Heart left ventricle (tissue), 16 donors: Measurements from ENCODE around the gene BICC1. TPM values are rescaled to one million over a fixed set of nuclear protein-coding genes. Genes with fewer than 3 reads are reported as not detected.
A peak's percentile ranks its signal among the peaks of the same experiment; 100 is the strongest.

ENCODE experiments used
- ATAC-seq, 4 donors: fragments of 200-7000 bp; cut with Tn5 transposase; one replicate each; pipeline ENCODE4 v1.9.1; 2020 to 2022; ENCODE audit warnings: moderate library complexity in 4 of 4, mild to moderate bottlenecking in 3 of 4, moderate number of reproducible peaks in 1 of 4
- DNase-seq, 5 donors: peaks; one replicate each; pipeline ENCODE4 v3.0.0-alpha.2; 2020
- H3K27ac ChIP-seq, 12 donors: fragments of 200-600 bp; sonication (generic) in 4 of 12; one replicate each; pipeline versions ENCODE4 v1.5.0 to v1.8.0; 2016 to 2022; ENCODE audit warnings: mild to moderate bottlenecking in 2 of 12
- H3K27me3 ChIP-seq, 9 donors: fragments of 200-600 bp; sonication (generic) in 2 of 9; one replicate each; pipeline versions ENCODE4 v1.5.1 to v1.8.0; 2016 to 2022; ENCODE audit warnings: mild to moderate bottlenecking in 3 of 9
- H3K36me3 ChIP-seq, 9 donors: fragments of 200-600 bp; sonication (generic) in 2 of 9; one replicate each; pipeline versions ENCODE4 v1.5.0 to v1.8.0; 2018 to 2022; ENCODE audit warnings: mild to moderate bottlenecking in 2 of 9
- H3K4me1 ChIP-seq, 12 donors: fragments of 200-600 bp; sonication (generic) in 4 of 12; one replicate each; pipeline versions ENCODE4 v1.5.0 to v1.8.0; 2016 to 2022; ENCODE audit warnings: mild to moderate bottlenecking in 3 of 12
- H3K4me3 ChIP-seq, 12 donors: fragments of 200-600 bp; sonication (generic) in 4 of 12; one replicate each; pipeline versions ENCODE4 v1.5.0 to v1.8.0; 2017 to 2022; ENCODE audit warnings: mild to moderate bottlenecking in 9 of 12, moderate library complexity in 4 of 12
- H3K9me3 ChIP-seq, 12 donors: fragments of 200-600 bp; sonication (generic) in 4 of 12; one replicate each; pipeline versions ENCODE4 v1.5.0 to v1.8.0; 2016 to 2022; ENCODE audit warnings: mild to moderate bottlenecking in 1 of 12
- CTCF ChIP-seq, 12 donors: fragments of 200-600 bp; sonication (generic) in 4 of 12; IDR thresholded peaks; one replicate each; pipeline versions ENCODE4 v1.5.0 to v1.8.0; 2018 to 2022; ENCODE audit warnings: antibody characterized with exemption in 12 of 12, mild to moderate bottlenecking in 5 of 12
- POLR2A ChIP-seq, 2 donors: fragments of 450-650 bp; IDR thresholded peaks; one replicate each; pipeline ENCODE4 v1.6.1; 2017; ENCODE audit warnings: antibody characterized with exemption in 2 of 2, mild to moderate bottlenecking in 2 of 2, moderate library complexity in 2 of 2
- WGBS, 4 donors: extraction: QIAGEN DNeasy Blood & Tissue Kit in 2 of 4; methylation state at CpG; one replicate each; pipeline versions ENCODE4 v1.1.5 to v1.1.7; 2013 to 2018; 5-methylcytosine and 5-hydroxymethylcytosine counted together
- intact Hi-C, 10 donors: fragments of 100-400 bp; cut with DNase I; formaldehyde crosslinking; loops; one replicate each; pipeline versions ENCODE4 v1.11.1 to v1.14.2; 2022
- polyA plus RNA-seq, 2 donors: library from polyadenylated mRNA; stranded (reverse); fragments of 200-250 nt; gene quantifications; one replicate each; pipeline ENCODE4 v1.2.3, GENCODE V29; 2013
- total RNA-seq, 9 donors: library from RNA; depleted of rRNA in 2 of 9; stranded (reverse); fragments of >200 nt in 2 of 9; fragmentation: NEBNext Ultra II Directional in 3 of 9; extraction: Animal tissue kit (Norgen Biotek cat#: 25700) in 3 of 9; gene quantifications; one replicate each; pipeline versions ENCODE4 v1.1.0 to v1.2.4, GENCODE V29; 2016 to 2023
- donor health status: ischemic (EF 13 %, LVEDD 7.1; RV severe dilation, severe dysfunction).
- donor health status: healthy with polysubstance abuse.
- donor health status: DM: no; HTN: yes; CAD: no.
- donor health status: DM: no; HTN: no; CAD: no.
- donor health status: ischemic (EF 25% LVEDD 6.9; RV normal size, moderate dysfunction).
- donor health status: ischemic (EF 25% LVEDD 5.7; RV mildly dilated, moderate dysfunction).
- donor health status: healthy.
- donor health status: DM: yes; HTN: yes; CAD: no.
- donor health status: ischemic (EF 35%, LVEDD 5.7; RV mildly dilated, moderate dysfunction).
- donor health status: nonischemic (EF 11% LVEDD 7.7; RV severe dilation, severe dysfunction).
- donor health status: DM: yes; HTN: yes; CAD: no.
- donor health status: PGD.
- donor health status: ischemic (EF 29% LVEDD 5.4; RV normal size, mild dysfunction).
- donor health status: nonischemic (EF 23%, LVEDD 6.1; RV moderate dilation, normal function).

Gene BICC1
- total and polyA plus RNA-seq, 11 donors = 1.6 to 18.7 (median 4.8) TPM

DNA sequence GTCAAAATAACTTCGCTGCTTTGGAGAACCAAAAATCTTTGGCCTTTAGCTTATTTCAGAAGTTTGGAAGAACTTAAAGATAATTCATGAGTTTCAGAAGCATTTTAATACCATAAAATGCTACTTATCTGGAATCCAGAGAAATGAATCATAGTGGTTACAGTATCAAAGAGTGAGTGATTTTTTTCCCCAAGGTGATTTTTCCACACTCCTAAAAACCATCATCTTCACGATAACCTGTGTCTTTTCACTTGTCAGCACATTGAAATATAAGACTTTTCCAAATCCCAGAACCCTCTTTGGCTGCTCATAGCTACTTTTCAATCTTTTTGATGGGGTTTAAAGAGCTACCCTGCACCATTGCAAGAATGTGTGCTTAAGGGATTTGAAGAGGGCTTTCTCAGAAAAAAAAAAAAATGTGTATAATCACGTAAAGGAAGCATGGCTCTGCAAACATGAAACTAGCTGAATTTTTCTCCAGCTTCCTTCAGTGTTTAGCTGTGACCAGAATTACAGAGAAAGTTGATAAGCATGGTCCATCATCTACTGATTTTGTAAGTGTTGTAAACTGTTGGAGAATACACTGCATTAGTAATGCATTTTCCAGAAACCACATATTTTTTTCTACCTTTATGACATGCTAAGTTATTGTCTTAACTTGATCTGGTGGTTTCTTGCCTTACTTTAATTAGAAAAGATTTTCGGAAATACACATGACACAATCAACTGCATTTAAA is 134.9 kb downstream of the BICC1 start:
- no peaks in the 10 kb centered on the region for H3K27me3 ChIP-seq
- H3K4me1 ChIP-seq = peaks cover 0 to 48% (median 5%) of the 10 kb centered on the region in 12 donors
- WGBS, 4 donors = 65 to 77% (median 75%) methylated on average over 4 of the region's 4 CpGs
- ATAC-seq (no peak), DNase-seq (no peak)
- intact Hi-C loops = loop anchor here in 3 of 10 donors (10.0 kb wide), 3 partner anchors 113 to 127 kb away; no protein-coding TSS in a partner anchor
- TF ChIP-seq POLR2A (IDR thresholded peaks at IDR 0.05) (no peak), CTCF (IDR thresholded peaks at IDR 0.05) (no peak)
- no peaks in the 10 kb centered on the region for H3K9me3 ChIP-seq
- no peak overlapping the region for H3K4me3 ChIP-seq
- H3K27ac ChIP-seq = no peak overlapping the region
- H3K36me3 ChIP-seq = no peaks in the 10 kb centered on the region

GRCh38 chr10:58648131-58648530 is 135.5 kb downstream of the BICC1 start:
- WGBS, 4 donors = 48 to 67% (median 51%) methylated on average over 3 of the region's 3 CpGs

GRCh38 chr10:58651040-58651439 is 138.4 kb downstream of the BICC1 start:
- Histone ChIP-seq H3K27ac (peak overlapping the region in 3 of 12 donors; percentile 19 to 45 (median 21)), H3K9me3 (no peaks in the 10 kb centered on the region), H3K4me1 (peaks cover 0 to 42% (median 4%) of the 10 kb centered on the region in 12 donors), H3K4me3 (no peak overlapping the region), H3K36me3 (no peaks in the 10 kb centered on the region), H3K27me3 (no peaks in the 10 kb centered on the region)
- ATAC-seq (peak in 3 of 4 donors; percentile 49 to 80 (median 60)), DNase-seq (peak in 4 of 5 donors; percentile 19 to 34 (median 30))
- TF ChIP-seq POLR2A (IDR thresholded peaks at IDR 0.05) (no peak), CTCF (IDR thresholded peaks at IDR 0.05) (no peak)
- intact Hi-C loops = no loop called here
- WGBS, 4 donors = 1 to 10% (median 6%) methylated on average over 5 of the region's 5 CpGs

More at GRCh38 chr10:58648131-58648530, 135.5 kb downstream of the BICC1 start:
- DNase-seq (no peak), ATAC-seq (no peak)
- Histone ChIP-seq H3K27ac (peak overlapping the region in 1 of 12 donors; percentile 9), H3K4me1 (peaks cover 0 to 47% (median 5%) of the 10 kb centered on the region in 12 donors), H3K36me3 (no peaks in the 10 kb centered on the region), H3K27me3 (no peaks in the 10 kb centered on the region), H3K4me3 (no peak overlapping the region), H3K9me3 (no peaks in the 10 kb centered on the region)
- intact Hi-C loops = loop anchor here in 3 of 10 donors (10.0 kb wide), 3 partner anchors 113 to 127 kb away; no protein-coding TSS in a partner anchor
- TF ChIP-seq CTCF (IDR thresholded peaks at IDR 0.05) = no peak
- TF ChIP-seq POLR2A (IDR thresholded peaks at IDR 0.05) = no peak

DNA sequence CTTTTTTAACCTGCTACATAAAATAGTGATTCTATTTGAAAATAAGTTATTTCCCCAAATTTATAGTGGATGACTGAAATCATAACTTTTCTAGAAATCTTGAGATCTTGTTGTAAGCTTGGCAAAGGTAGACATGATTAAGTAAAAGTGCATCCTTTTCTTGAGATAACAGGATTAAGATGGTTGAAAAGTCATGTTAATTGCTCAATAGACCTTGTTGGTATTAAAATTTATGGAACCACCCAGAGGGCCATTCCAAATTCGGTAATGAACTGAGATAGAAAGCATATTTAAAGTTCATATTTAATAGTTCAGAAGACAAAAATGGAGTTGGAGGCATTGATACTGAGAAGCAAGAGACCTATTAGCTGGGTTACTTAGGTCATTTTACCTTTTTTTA is 139.1 kb downstream of the BICC1 start:
- H3K4me1 ChIP-seq = peaks cover 0 to 35% (median 3%) of the 10 kb centered on the region in 12 donors
- ATAC-seq (no peak), DNase-seq (no peak)
- H3K27ac ChIP-seq = peak overlapping the region in 1 of 12 donors; percentile 8
- no peaks in the 10 kb centered on the region for H3K36me3 ChIP-seq
- no peaks in the 10 kb centered on the region for H3K27me3 ChIP-seq
- intact Hi-C loops = no loop called here
- WGBS, 4 donors = 68 to 79% (median 76%) methylated on average over 1 of the region's 1 CpG
- TF ChIP-seq POLR2A (IDR thresholded peaks at IDR 0.05) (no peak), CTCF (IDR thresholded peaks at IDR 0.05) (no peak)
- no peaks in the 10 kb centered on the region for H3K9me3 ChIP-seq
- H3K4me3 ChIP-seq = no peak overlapping the region
